Neural progenitor cell (in vitro differentiated cells): ENCODE data around the gene TNIK.

Experiments
- EZH2 ChIP-seq: fragments of 200-600 bp; sonication (generic); IDR thresholded peaks from 2 replicates; pipeline ENCODE4 v1.6.1; 2017; ENCODE audit warnings: antibody characterized with exemption, mild to moderate bottlenecking, moderate library complexity
- EZH2phosphoT487 ChIP-seq: fragments of 200-600 bp; sonication (generic); IDR thresholded peaks from 2 replicates; pipeline ENCODE4 v1.6.1; 2017; ENCODE audit warnings: antibody characterized with exemption
- TF ChIP-seq, protein P1 (sequence below): fragments of 200-600 bp; sonication (generic); IDR thresholded peaks from 2 replicates; pipeline ENCODE4 v1.5.1; 2017; ENCODE audit warnings: antibody characterized with exemption, mild to moderate bottlenecking

DNA sequence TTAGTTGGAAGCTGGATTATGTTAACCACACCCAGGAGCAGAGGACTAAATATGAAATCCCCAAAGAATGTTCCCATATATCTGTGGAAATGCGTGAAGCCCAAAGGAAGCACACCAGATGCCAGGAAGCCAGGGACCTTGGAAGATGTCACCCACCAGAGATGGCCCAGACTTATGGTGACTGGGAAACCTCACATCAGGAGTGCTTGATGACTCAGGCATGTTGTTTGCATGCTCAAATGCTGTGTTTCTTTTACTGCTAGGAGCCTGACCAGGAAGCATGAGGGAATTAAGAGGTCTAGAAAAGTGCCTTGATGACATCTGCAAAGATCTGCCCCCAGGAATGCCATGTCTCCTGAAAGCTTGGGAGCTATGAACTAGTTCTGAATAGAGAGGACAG lies 324.7 kb downstream of the TNIK start:
- TF ChIP-seq, protein P1, sequence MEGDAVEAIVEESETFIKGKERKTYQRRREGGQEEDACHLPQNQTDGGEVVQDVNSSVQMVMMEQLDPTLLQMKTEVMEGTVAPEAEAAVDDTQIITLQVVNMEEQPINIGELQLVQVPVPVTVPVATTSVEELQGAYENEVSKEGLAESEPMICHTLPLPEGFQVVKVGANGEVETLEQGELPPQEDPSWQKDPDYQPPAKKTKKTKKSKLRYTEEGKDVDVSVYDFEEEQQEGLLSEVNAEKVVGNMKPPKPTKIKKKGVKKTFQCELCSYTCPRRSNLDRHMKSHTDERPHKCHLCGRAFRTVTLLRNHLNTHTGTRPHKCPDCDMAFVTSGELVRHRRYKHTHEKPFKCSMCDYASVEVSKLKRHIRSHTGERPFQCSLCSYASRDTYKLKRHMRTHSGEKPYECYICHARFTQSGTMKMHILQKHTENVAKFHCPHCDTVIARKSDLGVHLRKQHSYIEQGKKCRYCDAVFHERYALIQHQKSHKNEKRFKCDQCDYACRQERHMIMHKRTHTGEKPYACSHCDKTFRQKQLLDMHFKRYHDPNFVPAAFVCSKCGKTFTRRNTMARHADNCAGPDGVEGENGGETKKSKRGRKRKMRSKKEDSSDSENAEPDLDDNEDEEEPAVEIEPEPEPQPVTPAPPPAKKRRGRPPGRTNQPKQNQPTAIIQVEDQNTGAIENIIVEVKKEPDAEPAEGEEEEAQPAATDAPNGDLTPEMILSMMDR: no peak
- TF ChIP-seq EZH2phosphoT487: no peak
- no peak for TF ChIP-seq EZH2
